MM.1S (cell line): ENCODE measurements around the gene TMEM205.

Source experiments
- DNase-seq: peaks from one replicate; pipeline ENCODE4 v3.0.0-alpha.2; 2015
- H2AFZ ChIP-seq: fragments of 300-600 bp; sonication (generic); 2 replicates; pipeline ENCODE4 v1.6.0; 2016; ENCODE audit warnings: antibody characterized with exemption, low read length
- H3F3A ChIP-seq: fragments of 300-600 bp; sonication (generic); 2 replicates; pipeline ENCODE4 v1.6.1; 2016; ENCODE audit warnings: mild to moderate bottlenecking, antibody characterized with exemption, low read length, moderate library complexity, mixed read lengths; ENCODE audit not compliant: insufficient read depth
- H3K27ac ChIP-seq: fragments of 300-600 bp; sonication (generic); 2 replicates; pipeline ENCODE4 v1.5.1; 2016; ENCODE audit warnings: mild to moderate bottlenecking, low read length
- H3K27me3 ChIP-seq: fragments of 300-600 bp; sonication (generic); replicated peaks from 2 replicates; pipeline ENCODE4 v1.6.0; 2016; ENCODE audit warnings: low read length; ENCODE audit not compliant: insufficient read depth
- H3K36me3 ChIP-seq: fragments of 300-600 bp; sonication (generic); replicated peaks from 2 replicates; pipeline ENCODE4 v1.6.1; 2016; ENCODE audit warnings: mild to moderate bottlenecking, low read length, mixed read lengths; ENCODE audit not compliant: insufficient read depth
- H3K4me1 ChIP-seq: fragments of 300-600 bp; sonication (generic); 2 replicates; pipeline ENCODE4 v1.6.1; 2016; ENCODE audit warnings: low read length, mixed read lengths
- H3K4me2 ChIP-seq: fragments of 300-600 bp; sonication (generic); 2 replicates; pipeline ENCODE4 v1.6.0; 2016; ENCODE audit warnings: low read depth, low read length
- H3K4me3 ChIP-seq: fragments of 300-600 bp; sonication (generic); 2 replicates; pipeline ENCODE4 v1.5.1; 2016; ENCODE audit warnings: low read length, mixed read lengths
- H3K79me2 ChIP-seq: fragments of 300-600 bp; sonication (generic); 2 replicates; pipeline ENCODE4 v1.6.1; 2016; ENCODE audit warnings: mixed run types, low read length, mixed read lengths
- H3K9ac ChIP-seq: fragments of 300-600 bp; sonication (generic); 2 replicates; pipeline ENCODE4 v1.6.1; 2016; ENCODE audit warnings: low read length, mixed read lengths
- H3K9me2 ChIP-seq: fragments of 300-600 bp; sonication (generic); replicated peaks from 2 replicates; pipeline ENCODE4 v1.6.1; 2016; ENCODE audit warnings: mild to moderate bottlenecking, low read length, mixed read lengths; ENCODE audit not compliant: insufficient read depth
- H3K9me3 ChIP-seq: fragments of 300-600 bp; sonication (generic); replicated peaks from 2 replicates; pipeline ENCODE4 v1.6.1; 2016; ENCODE audit warnings: mild to moderate bottlenecking, low read length, mixed read lengths; ENCODE audit not compliant: insufficient read depth
- H4K20me1 ChIP-seq: fragments of 300-600 bp; sonication (generic); 2 replicates; pipeline ENCODE4 v1.6.1; 2016; ENCODE audit warnings: mild to moderate bottlenecking, low read length, moderate library complexity, mixed read lengths; ENCODE audit not compliant: insufficient read depth
- CTCF ChIP-seq: fragments of 300-600 bp; sonication (generic); IDR thresholded peaks from 2 replicates; pipeline ENCODE4 v1.5.1; 2016; ENCODE audit warnings: antibody characterized with exemption, low read length, mixed read lengths
- EZH2 ChIP-seq: fragments of 300-600 bp; sonication (generic); optimal IDR thresholded peaks from 2 replicates; pipeline ENCODE3; 2017; ENCODE audit warnings: low read depth, mild to moderate bottlenecking, antibody characterized with exemption, low read length, mixed read lengths
- EZH2phosphoT487 ChIP-seq: fragments of 300-600 bp; sonication (generic); IDR thresholded peaks from 2 replicates; pipeline ENCODE4 v1.6.1; 2018; ENCODE audit warnings: antibody characterized with exemption, low read length

The TMEM205 gene

GRCh38 chr19:11378319-11379189 is 32.5 kb upstream of the TMEM205 start:
- Histone ChIP-seq H3K9me2 (no peaks in the 10 kb centered on the region), H3K4me2 (no peak overlapping the region), H3K27me3 (peaks cover 9% of the 10 kb centered on the region), H3K4me3 (no peak overlapping the region), H3K36me3 (no peaks in the 10 kb centered on the region), H4K20me1 (no peaks in the 10 kb centered on the region), H2AFZ (no peak overlapping the region), H3K79me2 (peaks cover 16% of the 10 kb centered on the region), H3F3A (peaks cover 20% of the 10 kb centered on the region; the same call in 1 of the 2 replicates), H3K27ac (no peak overlapping the region), H3K9ac (no peak overlapping the region), H3K9me3 (no peaks in the 10 kb centered on the region), H3K4me1 (peaks cover 30% of the 10 kb centered on the region)
- TF ChIP-seq EZH2 (no peak), EZH2phosphoT487 (no peak), CTCF (peak; percentile 46)
- no peak for DNase-seq

- Histone ChIP-seq H3K4me2 (no peak overlapping the region), H3K27me3 (peaks cover under 1% of the 10 kb centered on the region), H2AFZ (no peak overlapping the region), H3K79me2 (peaks cover 16% of the 10 kb centered on the region), H3K36me3 (no peaks in the 10 kb centered on the region), H4K20me1 (no peaks in the 10 kb centered on the region), H3K9me2 (no peaks in the 10 kb centered on the region), H3K4me3 (no peak overlapping the region), H3K9ac (no peak overlapping the region), H3K9me3 (no peaks in the 10 kb centered on the region), H3F3A (peaks cover 20% of the 10 kb centered on the region; the same call in 1 of the 2 replicates), H3K27ac (no peak overlapping the region), H3K4me1 (peaks cover 26% of the 10 kb centered on the region)
- DNase-seq = no peak
- TF ChIP-seq CTCF (no peak), EZH2 (no peak), EZH2phosphoT487 (no peak)
Measured at GRCh38 chr19:11377756-11378155, 31.7 kb upstream of the TMEM205 start.

GRCh38 chr19:11377237-11377636 is 31.2 kb upstream of the TMEM205 start:
- H3K27ac ChIP-seq = no peak overlapping the region
- TF ChIP-seq EZH2phosphoT487 (no peak), CTCF (no peak), EZH2 (no peak)
- no peaks in the 10 kb centered on the region for H3K27me3 ChIP-seq
- H3K36me3 ChIP-seq = no peaks in the 10 kb centered on the region
- peak overlapping the region; percentile 66 for H2AFZ ChIP-seq
- H3K9ac ChIP-seq = no peak overlapping the region
- no peaks in the 10 kb centered on the region for H4K20me1 ChIP-seq
- no peaks in the 10 kb centered on the region for H3K9me3 ChIP-seq
- peaks cover 20% of the 10 kb centered on the region; the same call in 1 of the 2 replicates for H3F3A ChIP-seq
- DNase-seq = no peak
- H3K4me2 ChIP-seq = peak overlapping the region; percentile 3; the same call in 1 of the 2 replicates
- peaks cover 26% of the 10 kb centered on the region for H3K4me1 ChIP-seq
- peaks cover 16% of the 10 kb centered on the region for H3K79me2 ChIP-seq
- H3K4me3 ChIP-seq = no peak overlapping the region
- no peaks in the 10 kb centered on the region for H3K9me2 ChIP-seq
